ENCODE results near the gene OSMR.

The OSMR gene

DNA sequence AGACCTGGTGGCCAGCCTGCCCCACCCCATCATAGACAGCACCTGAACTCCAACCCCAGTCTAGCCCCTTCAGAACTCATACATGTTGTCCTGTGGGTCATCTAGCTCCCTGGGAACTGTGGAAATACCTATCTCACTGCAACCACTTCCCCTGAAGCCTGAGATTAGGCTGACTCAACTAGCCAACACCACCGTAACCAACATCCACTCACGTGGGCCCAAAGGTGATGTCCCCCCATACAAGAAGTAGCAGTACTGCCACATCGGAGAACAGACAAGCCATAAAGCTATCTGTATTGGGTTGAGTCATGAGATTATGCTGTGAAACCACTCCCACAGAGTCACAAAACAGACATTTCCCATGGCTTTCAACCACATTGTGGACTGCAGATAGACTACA is 46.6 kb downstream of the OSMR start:
- Mint-ChIP-seq H3K4me1 (peaks cover 4% of the 10 kb centered on the region), H3K9me3 (peaks cover 37% of the 10 kb centered on the region), H3K27me3 (ENCODE audit: low read depth, poor library complexity) (peaks cover 2% of the 10 kb centered on the region), H3K27ac (no peak overlapping the region), H3K4me3 (no peak overlapping the region), H3K36me3 (ENCODE audit: low read depth) (no peaks in the 10 kb centered on the region)
- no peak for DNase-seq
- TF ChIP-seq, protein P1, sequence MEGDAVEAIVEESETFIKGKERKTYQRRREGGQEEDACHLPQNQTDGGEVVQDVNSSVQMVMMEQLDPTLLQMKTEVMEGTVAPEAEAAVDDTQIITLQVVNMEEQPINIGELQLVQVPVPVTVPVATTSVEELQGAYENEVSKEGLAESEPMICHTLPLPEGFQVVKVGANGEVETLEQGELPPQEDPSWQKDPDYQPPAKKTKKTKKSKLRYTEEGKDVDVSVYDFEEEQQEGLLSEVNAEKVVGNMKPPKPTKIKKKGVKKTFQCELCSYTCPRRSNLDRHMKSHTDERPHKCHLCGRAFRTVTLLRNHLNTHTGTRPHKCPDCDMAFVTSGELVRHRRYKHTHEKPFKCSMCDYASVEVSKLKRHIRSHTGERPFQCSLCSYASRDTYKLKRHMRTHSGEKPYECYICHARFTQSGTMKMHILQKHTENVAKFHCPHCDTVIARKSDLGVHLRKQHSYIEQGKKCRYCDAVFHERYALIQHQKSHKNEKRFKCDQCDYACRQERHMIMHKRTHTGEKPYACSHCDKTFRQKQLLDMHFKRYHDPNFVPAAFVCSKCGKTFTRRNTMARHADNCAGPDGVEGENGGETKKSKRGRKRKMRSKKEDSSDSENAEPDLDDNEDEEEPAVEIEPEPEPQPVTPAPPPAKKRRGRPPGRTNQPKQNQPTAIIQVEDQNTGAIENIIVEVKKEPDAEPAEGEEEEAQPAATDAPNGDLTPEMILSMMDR (IDR thresholded peaks at IDR 0.05), result no peak

DNA sequence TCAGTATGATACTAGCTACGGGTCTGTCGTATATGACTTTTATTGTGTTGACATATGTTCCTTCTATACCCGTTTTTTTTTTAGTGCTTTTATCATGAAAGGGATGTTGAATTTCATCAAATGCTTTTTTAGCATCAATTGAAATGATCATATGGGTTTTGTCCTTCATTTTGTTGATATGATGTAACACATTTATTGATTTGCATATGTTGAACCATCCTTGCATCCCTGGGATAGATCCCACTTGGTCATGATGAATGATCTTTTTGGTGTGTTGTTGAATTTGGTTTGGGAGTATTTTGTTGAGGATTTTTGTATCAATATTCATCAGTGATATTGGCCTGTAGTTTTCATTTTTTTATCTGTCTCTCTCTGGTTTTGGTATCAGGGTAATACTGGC is 50.9 kb downstream of the OSMR start:
- H3K4me1 Mint-ChIP-seq, result no peaks in the 10 kb centered on the region
- no peak overlapping the region for H3K27ac Mint-ChIP-seq
- peaks cover 41% of the 10 kb centered on the region for H3K9me3 Mint-ChIP-seq
- TF ChIP-seq, protein P1 (IDR thresholded peaks at IDR 0.05), result no peak
- no peak for DNase-seq
- no peaks in the 10 kb centered on the region for H3K36me3 Mint-ChIP-seq (ENCODE audit: low read depth)
- no peak overlapping the region for H3K4me3 Mint-ChIP-seq
- peaks cover 2% of the 10 kb centered on the region for H3K27me3 Mint-ChIP-seq (ENCODE audit: low read depth, poor library complexity)

DNA sequence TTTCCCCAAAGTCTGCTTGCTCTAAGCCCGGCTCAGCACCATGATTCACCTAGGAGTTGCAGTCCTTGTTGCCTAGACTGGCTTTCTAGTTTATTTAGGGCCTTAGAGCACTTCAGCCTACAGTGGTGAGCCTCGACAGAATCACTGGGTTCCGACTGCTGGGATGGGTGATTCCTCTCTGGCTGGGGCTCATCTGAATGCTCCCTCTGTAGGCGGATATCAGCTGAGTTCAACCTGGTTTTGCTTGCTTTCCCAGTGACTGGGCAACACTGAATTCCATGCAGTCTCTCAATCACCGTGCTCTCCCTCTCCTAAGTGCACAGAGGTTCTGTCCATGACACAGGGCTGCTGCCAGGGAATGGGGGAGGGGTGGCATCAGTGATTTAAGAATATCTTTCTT is 54.1 kb downstream of the OSMR start:
- H3K27ac Mint-ChIP-seq, result no peak overlapping the region
- no peaks in the 10 kb centered on the region for H3K36me3 Mint-ChIP-seq (ENCODE audit: low read depth)
- no peaks in the 10 kb centered on the region for H3K27me3 Mint-ChIP-seq (ENCODE audit: low read depth, poor library complexity)
- peaks cover 31% of the 10 kb centered on the region for H3K9me3 Mint-ChIP-seq
- no peak overlapping the region for H3K4me3 Mint-ChIP-seq
- no peaks in the 10 kb centered on the region for H3K4me1 Mint-ChIP-seq
- TF ChIP-seq, protein P1 (IDR thresholded peaks at IDR 0.05), result no peak
- DNase-seq, result no peak

DNA sequence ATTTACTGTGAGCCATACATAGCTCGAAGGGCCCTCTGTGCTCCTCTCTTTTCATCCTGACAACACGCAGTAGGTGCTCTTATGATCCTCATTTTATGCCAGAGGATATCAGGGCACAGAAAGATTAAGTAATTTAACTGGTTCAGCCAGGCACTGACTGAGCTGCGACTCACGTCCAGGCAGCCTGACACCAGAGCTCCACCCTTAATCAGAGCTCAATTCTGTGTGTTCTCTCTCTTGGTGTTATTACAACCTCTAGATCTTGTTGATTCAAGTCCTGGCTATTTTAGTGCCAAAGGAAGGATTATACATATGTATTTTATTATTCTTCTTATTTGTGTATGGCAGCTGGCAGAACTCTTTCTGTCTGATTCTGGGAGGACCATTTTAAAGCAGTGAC is 59.7 kb downstream of the OSMR start:
- TF ChIP-seq, protein P1 (IDR thresholded peaks at IDR 0.05), result no peak

DNA sequence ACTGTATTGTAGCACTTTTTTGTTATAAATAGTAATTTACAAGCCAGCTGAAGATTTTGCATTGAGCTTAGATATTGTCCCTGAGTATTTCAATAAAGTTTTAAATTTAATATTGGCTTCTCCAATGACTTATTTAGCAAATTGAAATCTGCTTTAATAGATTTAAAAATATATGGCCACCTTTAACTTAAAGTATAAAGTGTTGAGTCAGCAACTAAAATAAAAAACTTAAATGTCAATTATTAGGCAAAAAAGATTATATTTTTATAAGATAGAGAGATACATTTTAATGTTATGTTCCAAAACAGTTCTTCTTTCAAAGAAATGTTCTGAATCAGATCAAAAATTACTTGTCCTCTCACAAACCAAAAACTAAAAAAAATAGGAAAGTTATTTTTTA is 60.7 kb downstream of the OSMR start:
- Mint-ChIP-seq H3K36me3 (ENCODE audit: low read depth) (no peaks in the 10 kb centered on the region), H3K4me3 (no peak overlapping the region), H3K9me3 (peaks cover 23% of the 10 kb centered on the region), H3K27ac (no peak overlapping the region), H3K27me3 (ENCODE audit: low read depth, poor library complexity) (peaks cover 3% of the 10 kb centered on the region), H3K4me1 (no peaks in the 10 kb centered on the region)
- TF ChIP-seq, protein P1 (IDR thresholded peaks at IDR 0.05), result no peak
- DNase-seq, result no peak

More for the DNA sequence above, 59.7 kb downstream of the OSMR start:
- peaks cover 3% of the 10 kb centered on the region for H3K27me3 Mint-ChIP-seq (ENCODE audit: low read depth, poor library complexity)
- H3K4me1 Mint-ChIP-seq, result no peaks in the 10 kb centered on the region
- peaks cover 17% of the 10 kb centered on the region for H3K9me3 Mint-ChIP-seq
- no peaks in the 10 kb centered on the region for H3K36me3 Mint-ChIP-seq (ENCODE audit: low read depth)
- H3K4me3 Mint-ChIP-seq, result no peak overlapping the region
- H3K27ac Mint-ChIP-seq, result no peak overlapping the region
- DNase-seq, result no peak

GRCh38 chr5:38911933-38912332 is 66.1 kb downstream of the OSMR start:
- H3K27ac Mint-ChIP-seq, result no peak overlapping the region
- DNase-seq, result no peak
- TF ChIP-seq, protein P1 (IDR thresholded peaks at IDR 0.05), result no peak
- H3K27me3 Mint-ChIP-seq (ENCODE audit: low read depth, poor library complexity), result peaks cover 3% of the 10 kb centered on the region
- H3K36me3 Mint-ChIP-seq (ENCODE audit: low read depth), result no peaks in the 10 kb centered on the region
- H3K4me1 Mint-ChIP-seq, result no peaks in the 10 kb centered on the region
- no peak overlapping the region for H3K4me3 Mint-ChIP-seq
- H3K9me3 Mint-ChIP-seq, result peaks cover 24% of the 10 kb centered on the region
